ENCODE data around the gene PNKD.

DNA sequence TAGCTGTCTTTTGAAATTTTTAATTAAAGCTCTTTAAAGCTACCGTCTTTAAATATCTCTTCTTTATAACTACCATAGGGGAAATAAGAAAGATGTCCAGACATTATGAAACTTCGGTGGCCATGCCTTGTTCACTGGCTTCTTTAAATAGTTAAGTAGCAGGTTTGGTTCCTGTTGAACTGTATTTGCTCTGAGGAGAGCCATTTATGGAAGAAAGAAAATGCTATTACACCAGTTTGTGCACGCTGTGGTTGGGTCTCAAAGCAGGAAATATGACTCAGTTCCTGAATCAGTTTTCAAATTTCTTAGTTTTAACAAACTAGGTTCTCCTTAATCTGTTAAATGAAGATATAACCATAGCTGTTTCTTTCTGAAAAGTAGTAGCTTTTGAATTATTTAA is 41.1 kb upstream of the PNKD start:
- TF ChIP-seq, protein P1, sequence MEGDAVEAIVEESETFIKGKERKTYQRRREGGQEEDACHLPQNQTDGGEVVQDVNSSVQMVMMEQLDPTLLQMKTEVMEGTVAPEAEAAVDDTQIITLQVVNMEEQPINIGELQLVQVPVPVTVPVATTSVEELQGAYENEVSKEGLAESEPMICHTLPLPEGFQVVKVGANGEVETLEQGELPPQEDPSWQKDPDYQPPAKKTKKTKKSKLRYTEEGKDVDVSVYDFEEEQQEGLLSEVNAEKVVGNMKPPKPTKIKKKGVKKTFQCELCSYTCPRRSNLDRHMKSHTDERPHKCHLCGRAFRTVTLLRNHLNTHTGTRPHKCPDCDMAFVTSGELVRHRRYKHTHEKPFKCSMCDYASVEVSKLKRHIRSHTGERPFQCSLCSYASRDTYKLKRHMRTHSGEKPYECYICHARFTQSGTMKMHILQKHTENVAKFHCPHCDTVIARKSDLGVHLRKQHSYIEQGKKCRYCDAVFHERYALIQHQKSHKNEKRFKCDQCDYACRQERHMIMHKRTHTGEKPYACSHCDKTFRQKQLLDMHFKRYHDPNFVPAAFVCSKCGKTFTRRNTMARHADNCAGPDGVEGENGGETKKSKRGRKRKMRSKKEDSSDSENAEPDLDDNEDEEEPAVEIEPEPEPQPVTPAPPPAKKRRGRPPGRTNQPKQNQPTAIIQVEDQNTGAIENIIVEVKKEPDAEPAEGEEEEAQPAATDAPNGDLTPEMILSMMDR (IDR thresholded peaks at IDR 0.05), result no peak
- no peak for TF ChIP-seq POLR2A (IDR thresholded peaks at IDR 0.05)

All from Peyer's patch (tissue), 4 donors.